LNCaP clone FGC (cell line): ENCODE data around the gene RAB11A.
"Not testable (repeated sequence)": the region's sequence is repeated elsewhere in the genome, so short reads cannot be mapped to it uniquely, and the experiment has no call there.

Source experiments
- DNase-seq: peaks from one replicate; pipeline ENCODE4 v3.0.0-alpha.2; 2011; ENCODE audit warnings: low read depth
- H3K4me3 ChIP-seq: 2 replicates; pipeline ENCODE4 v1.5.1; 2011; ENCODE audit warnings: mild to moderate bottlenecking, low read depth, low read length, control low read depth
- CTCF ChIP-seq: IDR thresholded peaks from 2 replicates; pipeline ENCODE4 v1.5.1; 2012; ENCODE audit warnings: mild to moderate bottlenecking; ENCODE audit not compliant: control insufficient read depth, insufficient read depth; ENCODE audit errors: extremely low read depth

The RAB11A gene

GRCh38 chr15:65863106-65863505 lies 6.2 kb upstream of the RAB11A start:
- no peak for TF ChIP-seq CTCF
- DNase-seq, result no peak
- H3K4me3 ChIP-seq, result no peak overlapping the region

- TF ChIP-seq CTCF, result no peak
- DNase-seq, result no peak
- no peak overlapping the region for H3K4me3 ChIP-seq
Measured at GRCh38 chr15:65867244-65867643, 2.0 kb upstream of the RAB11A start.

DNA sequence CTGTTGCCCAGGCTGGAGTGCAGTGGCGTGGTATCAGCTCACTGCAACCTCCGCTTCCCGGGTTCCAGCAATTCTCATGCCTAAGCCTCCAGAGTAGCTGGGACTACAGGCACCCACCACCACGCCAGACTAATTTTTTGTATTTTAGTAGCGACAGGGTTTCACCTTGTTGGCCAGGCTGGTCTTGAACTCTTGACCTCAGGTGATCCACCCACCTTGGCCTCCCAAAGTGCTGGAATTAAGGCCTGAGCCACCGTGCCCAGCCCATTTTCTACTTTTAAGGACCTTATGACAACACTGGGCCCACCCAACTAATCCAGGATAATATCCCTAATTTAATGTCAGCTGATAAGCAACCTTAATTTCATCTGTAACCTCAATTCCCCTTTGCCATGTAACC lies 1.4 kb upstream of the RAB11A start:
- H3K4me3 ChIP-seq, DNase-seq: not testable (repeated sequence)

- DNase-seq, result no peak
- no peak for TF ChIP-seq CTCF
Measured at GRCh38 chr15:65868546-65869125, 655 bp upstream of the RAB11A start.

DNA sequence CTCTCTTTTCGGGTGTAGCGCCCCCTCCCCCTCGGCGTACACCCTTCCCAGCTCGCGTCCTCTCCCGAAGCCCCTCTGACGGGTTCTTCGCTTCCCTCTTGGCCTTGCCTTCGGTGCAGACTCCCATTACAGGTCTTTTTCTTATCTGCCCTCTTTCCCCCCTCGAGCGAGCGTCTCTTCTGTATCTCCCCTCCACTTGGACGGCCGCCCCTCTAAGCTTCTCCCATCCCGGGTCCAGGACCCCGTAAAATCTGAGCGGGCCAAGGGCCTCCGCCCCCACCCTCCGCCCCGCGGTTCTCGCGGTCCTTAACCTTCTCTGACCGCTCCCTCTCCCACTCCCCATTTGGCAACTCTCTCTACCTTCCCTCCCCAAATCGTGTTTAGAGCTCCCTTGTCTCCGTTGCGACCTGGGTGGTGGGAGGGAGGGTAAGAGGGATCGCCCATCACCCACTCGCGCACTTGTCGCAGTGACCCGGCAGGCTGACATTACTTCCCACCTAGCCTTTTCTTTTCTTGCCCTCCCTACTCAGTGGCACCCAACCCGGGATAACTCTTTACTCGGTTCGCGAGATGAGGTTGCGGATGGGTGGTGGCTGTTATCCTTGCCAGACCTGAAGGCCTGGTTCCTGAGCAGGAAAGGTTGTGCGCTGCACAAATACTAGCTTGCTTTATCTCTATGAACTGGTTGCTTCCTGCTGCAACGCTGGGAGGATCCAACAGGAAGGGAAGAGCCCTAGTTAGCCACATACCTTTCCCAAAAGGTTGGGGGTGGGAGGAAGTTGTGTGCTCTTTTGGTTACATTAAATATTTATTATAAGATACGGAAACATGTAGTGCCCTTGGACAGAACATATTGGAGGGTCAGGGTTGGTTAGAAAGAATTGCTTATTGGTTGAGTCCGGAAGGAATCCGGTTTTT lies 922 bp downstream of the RAB11A start:
- DNase-seq, result peak; percentile 87
- TF ChIP-seq CTCF, result no peak
- H3K4me3 ChIP-seq, result peak overlapping the region; percentile 80

More at GRCh38 chr15:65868546-65869125, 655 bp upstream of the RAB11A start:
- H3K4me3 ChIP-seq, result peak overlapping the region; percentile 80

GRCh38 chr15:65870889-65871533 lies 1.7 kb downstream of the RAB11A start:
- TF ChIP-seq CTCF, result no peak
- H3K4me3 ChIP-seq, result peak overlapping the region; percentile 80
- DNase-seq, result peak; percentile 61

- not testable (repeated sequence) for DNase-seq
- peak overlapping the region; percentile 80 for H3K4me3 ChIP-seq
Measured at GRCh38 chr15:65871886-65872285, 2.6 kb downstream of the RAB11A start.

GRCh38 chr15:65872596-65872995 lies 3.3 kb downstream of the RAB11A start:
- DNase-seq, result not testable (repeated sequence)
- H3K4me3 ChIP-seq, result peak overlapping the region; percentile 80
